HG03097 (cell line): ENCODE data around the gene MAP3K2.
"Not testable (repeated sequence)": the region's sequence is repeated elsewhere in the genome, so short reads cannot be mapped to it uniquely, and the experiment has no call there.

Experiments used
- ATAC-seq: cut with Tn5 transposase; IDR thresholded peaks from one replicate; pipeline ENCODE4 v1.9.1; 2021; ENCODE audit not compliant: unreplicated experiment, low FRiP score

The MAP3K2 gene

DNA sequence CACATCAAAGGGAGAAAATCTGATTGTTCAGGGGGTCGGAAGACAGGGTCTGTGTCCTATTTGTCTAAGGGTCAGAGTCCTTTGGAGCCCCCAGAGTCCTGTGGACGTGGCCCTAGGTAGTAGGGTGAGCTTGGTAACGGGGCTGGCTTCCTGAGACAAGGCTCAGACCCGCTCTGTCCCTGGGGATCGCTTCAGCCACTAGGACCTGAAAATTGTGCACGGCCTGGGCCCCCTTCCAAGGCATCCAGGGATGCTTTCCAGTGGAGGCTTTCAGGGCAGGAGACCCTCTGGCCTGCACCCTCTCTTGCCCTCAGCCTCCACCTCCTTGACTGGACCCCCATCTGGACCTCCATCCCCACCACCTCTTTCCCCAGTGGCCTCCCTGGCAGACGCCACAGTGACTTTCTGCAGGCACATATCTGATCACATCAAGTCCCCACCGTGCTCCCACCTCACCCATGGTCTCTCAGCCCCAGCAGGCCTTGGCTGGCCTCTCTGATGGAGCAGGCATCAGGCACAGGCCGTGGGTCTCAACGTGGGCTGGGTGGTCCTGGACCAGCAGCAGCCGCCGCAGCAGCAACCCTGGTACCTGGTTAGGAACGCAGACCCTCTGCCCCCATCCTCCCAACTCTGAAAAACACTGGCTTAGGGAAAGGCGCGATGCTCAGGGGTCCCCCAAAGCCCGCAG, 34.2 kb upstream of the MAP3K2 start:
- ATAC-seq: no peak

DNA sequence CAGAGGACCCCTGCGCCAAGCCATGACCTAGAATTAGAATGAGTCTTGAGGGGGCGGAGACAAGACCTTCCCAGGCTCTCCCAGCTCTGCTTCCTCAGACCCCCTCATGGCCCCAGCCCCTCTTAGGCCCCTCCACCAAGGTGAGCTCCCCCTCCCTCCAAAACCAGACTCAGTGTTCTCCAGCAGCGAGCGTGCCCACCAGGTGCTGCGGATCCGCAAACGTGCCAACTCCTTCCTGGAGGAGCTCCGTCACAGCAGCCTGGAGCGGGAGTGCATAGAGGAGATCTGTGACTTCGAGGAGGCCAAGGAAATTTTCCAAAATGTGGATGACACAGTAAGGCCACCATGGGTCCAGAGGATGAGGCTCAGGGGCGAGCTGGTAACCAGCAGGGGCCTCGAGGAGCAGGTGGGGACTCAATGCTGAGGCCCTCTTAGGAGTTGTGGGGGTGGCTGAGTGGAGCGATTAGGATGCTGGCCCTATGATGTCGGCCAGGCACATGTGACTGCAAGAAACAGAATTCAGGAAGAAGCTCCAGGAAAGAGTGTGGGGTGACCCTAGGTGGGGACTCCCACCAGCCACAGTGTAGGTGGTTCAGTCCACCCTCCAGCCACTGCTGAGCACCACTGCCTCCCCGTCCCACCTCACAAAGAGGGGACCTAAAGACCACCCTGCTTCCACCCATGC, 33.5 kb upstream of the MAP3K2 start:
- no peak for ATAC-seq

DNA sequence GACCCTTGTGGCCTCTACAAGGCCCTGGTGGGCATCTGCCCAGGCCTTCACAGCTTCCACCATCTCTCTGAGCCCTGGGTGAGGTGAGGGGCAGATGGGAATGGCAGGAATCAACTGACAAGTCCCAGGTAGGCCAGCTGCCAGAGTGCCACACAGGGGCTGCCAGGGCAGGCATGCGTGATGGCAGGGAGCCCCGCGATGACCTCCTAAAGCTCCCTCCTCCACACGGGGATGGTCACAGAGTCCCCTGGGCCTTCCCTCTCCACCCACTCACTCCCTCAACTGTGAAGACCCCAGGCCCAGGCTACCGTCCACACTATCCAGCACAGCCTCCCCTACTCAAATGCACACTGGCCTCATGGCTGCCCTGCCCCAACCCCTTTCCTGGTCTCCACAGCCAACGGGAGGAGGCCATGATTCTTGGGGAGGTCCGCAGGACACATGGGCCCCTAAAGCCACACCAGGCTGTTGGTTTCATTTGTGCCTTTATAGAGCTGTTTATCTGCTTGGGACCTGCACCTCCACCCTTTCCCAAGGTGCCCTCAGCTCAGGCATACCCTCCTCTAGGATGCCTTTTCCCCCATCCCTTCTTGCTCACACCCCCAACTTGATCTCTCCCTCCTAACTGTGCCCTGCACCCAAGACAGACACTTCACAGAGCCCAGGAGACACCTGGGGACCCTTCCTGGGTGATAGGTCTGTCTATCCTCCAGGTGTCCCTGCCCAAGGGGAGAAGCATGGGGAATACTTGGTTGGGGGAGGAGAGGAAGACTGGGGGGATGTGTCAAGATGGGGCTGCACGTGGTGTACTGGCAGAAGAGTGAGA, 32.5 kb upstream of the MAP3K2 start:
- no peak for ATAC-seq

DNA sequence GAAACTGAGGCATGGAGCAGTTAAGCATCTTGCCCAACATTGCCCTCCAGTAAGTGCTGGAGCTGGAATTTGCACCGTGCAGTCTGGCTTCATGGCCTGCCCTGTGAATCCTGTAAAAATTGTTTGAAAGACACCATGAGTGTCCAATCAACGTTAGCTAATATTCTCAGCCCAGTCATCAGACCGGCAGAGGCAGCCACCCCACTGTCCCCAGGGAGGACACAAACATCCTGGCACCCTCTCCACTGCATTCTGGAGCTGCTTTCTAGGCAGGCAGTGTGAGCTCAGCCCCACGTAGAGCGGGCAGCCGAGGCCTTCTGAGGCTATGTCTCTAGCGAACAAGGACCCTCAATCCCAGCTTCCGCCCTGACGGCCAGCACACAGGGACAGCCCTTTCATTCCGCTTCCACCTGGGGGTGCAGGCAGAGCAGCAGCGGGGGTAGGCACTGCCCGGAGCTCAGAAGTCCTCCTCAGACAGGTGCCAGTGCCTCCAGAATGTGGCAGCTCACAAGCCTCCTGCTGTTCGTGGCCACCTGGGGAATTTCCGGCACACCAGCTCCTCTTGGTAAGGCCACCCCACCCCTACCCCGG, 31.8 kb upstream of the MAP3K2 start:
- ATAC-seq: no peak

DNA sequence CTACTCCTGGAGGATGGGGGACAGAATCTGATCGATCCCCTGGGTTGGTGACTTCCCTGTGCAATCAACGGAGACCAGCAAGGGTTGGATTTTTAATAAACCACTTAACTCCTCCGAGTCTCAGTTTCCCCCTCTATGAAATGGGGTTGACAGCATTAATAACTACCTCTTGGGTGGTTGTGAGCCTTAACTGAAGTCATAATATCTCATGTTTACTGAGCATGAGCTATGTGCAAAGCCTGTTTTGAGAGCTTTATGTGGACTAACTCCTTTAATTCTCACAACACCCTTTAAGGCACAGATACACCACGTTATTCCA, 31.3 kb upstream of the MAP3K2 start:
- ATAC-seq: no peak

DNA sequence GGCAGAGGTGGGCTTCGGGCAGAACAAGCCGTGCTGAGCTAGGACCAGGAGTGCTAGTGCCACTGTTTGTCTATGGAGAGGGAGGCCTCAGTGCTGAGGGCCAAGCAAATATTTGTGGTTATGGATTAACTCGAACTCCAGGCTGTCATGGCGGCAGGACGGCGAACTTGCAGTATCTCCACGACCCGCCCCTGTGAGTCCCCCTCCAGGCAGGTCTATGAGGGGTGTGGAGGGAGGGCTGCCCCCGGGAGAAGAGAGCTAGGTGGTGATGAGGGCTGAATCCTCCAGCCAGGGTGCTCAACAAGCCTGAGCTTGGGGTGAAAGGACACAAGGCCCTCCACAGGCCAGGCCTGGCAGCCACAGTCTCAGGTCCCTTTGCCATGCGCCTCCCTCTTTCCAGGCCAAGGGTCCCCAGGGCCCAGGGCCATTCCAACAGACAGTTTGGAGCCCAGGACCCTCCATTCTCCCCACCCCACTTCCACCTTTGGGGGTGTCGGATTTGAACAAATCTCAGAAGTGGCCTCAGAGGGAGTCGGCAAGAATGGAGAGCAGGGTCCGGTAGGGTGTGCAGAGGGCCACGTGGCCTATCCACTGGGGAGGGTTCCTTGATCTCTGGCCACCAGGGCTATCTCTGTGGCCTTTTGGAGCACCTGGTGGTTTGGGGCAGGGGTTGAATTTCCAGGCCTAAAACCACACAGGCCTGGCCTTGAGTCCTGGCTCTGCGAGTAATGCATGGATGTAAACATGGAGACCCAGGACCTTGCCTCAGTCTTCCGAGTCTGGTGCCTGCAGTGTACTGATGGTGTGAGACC, 30.7 kb upstream of the MAP3K2 start, which contains the start of gene PROC:
PROC (plus strand) TSS at position 128 of the 812 bp plus-strand sequence. CDS start 1,516 bp downstream, outside the sequence.
- ATAC-seq: no peak

DNA sequence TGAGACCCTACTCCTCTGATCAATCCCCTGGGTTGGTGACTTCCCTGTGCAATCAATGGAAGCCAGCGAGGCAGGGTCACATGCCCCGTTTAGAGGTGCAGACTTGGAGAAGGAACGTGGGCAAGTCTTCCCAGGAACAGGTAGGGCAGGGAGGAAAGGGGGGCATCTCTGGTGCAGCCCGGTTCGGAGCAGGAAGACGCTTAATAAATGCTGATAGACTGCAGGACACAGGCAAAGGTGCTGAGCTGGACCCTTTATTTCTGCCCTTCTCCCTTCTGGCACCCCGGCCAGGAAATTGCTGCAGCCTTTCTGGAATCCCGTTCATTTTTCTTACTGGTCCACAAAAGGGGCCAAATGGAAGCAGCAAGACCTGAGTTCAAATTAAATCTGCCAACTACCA, 29.6 kb upstream of the MAP3K2 start:
- ATAC-seq: no peak

DNA sequence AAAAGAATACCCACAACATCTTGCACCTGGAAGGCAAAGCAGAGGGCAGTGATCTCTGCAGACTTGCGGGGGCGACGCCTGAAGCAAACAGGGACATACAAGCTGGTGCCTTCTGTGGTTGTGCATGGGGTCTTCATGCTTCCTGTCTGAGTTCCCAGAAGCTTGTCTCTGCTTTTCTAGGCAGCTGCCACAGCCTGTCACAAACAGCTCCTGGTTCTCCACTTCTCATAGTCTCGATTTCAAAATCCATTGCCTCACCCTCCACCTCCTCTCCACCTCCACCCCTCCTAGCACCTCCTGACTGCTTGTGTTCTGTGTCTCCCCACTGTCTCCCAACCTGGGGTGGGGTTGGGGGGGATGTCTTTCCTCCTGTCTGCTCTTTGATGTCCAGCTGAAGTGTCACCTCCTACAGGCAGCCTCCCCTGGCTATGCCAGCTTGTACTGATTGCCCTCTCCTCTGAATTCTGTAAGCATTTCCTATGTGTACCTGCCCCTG, 28.8 kb upstream of the MAP3K2 start:
- ATAC-seq: no peak

DNA sequence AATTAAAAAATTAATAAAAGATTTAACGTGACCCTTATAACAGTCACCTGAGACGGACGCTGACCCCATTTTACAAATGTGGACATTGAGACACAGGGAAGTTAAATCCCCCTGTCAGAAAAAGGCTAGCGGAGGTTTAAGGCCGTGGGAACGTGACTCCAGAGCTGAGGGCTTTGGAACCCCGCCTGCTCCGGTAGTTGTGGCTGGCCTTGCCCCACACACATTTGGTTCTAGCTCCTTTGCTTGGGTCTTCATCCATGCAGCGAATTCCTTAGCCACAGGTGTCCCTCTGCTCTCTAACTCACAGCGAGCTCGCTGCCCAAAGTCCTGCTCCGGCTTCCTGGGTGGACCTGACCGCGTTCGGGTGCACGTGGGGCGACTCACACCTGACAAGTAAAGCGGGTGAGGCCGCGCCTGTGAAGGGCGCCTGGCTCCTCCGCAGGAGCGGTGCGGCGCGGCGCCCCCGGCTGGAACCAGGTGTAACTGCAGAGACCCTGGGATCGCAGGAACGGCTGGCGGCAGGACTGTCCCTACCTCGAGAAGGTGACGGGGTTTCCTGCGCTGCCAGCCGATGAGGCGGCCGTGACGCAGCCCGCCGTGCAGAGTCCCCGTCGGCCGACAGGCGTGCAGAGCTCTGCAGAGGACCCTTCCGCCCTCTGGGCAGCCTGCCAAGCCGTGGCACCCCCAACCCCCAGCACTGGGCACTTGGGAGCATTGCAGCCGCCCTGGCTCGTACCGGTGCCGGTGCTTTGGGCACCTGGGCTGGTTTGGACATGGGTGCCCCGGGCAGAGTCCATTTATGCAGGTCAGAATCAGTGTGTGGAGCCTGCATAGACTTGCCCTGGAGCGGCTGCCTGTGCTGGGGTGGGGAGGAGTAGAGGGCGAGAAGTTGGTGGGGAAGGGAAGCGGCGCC, 28.1 kb upstream of the MAP3K2 start:
- ATAC-seq: peak; percentile 63

DNA sequence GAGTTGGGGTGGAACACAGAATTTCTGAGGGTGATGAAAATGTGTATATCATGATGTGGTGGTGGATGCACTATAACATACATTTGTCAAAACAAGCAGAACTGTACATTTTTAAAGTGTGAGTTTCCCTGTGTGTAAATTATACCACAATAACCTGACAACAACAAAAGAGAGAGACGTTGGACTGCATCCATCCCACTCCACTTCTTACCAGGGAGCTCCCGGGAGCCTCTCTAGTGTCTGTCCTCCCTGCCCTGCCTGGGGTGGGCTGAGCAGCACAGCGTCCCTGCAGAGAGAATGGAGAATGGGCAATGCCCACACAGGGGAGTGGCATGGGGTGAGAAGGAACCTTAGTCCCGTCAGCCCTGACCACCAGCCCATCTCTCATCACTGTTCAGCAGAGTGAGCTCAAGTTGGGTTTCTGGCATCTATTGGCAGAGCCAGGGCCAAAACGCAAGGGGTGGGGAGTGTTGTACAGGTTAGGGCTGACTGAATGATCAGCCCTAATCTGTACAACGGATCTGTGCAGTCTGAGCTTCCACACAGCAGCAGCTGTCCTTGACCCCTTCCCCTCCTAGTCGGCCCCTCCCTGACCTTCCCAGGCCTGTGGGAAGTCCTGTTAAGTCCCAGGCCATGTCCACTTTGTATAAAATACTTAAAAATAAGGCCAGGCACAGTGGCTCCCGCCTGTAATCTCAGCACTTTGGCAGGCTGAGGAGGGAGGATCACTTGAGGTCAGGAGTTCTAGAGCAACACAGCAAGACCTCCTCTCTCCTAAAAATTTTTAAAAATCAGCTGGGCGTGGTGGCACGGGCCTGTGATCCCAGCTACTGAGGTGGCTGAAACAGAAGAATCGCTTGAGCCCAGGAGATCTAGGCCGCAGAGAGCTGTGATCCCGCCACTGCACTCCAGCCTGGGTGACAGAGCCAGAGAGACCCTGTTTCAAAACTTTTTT, 27.1 kb upstream of the MAP3K2 start:
- no peak for ATAC-seq

DNA sequence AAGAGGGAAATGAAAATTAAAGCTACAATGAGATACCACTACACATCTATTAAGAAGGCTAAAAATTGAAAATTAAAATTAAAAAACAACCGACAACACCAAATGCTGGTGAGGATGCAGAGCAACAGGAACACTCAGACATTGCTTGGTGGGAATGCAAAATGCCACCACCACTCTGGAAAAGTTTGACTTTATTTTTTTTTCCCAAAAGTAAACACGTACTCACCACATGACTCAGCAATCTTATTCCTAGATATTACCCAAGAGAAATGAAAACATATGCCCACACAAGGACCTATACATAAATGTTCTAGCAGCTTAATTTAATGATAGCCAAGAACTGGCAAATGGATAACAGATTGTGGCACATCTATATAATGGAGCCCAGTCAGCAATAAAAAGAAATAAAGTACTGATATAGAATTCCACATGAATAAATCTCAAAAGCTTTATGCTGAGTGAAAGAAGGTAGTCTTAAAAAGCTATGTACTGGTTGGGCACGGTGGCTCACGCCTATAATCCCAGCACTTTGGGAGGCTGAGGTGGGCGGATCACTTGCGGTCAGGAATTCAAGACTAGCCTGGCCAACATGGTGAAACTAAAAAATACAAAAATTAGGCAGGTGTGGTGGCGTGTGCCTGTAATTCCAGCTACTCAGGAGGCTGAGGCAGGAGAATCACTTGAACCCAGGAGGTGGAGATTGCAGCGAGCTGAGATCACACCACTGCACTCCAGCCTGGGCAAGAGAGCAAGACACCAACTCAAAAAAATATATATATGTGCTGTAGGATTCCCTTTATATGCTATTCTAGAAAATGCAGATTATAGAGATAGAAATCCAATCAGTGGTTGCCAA, 26.2 kb upstream of the MAP3K2 start:
- ATAC-seq: no peak

DNA sequence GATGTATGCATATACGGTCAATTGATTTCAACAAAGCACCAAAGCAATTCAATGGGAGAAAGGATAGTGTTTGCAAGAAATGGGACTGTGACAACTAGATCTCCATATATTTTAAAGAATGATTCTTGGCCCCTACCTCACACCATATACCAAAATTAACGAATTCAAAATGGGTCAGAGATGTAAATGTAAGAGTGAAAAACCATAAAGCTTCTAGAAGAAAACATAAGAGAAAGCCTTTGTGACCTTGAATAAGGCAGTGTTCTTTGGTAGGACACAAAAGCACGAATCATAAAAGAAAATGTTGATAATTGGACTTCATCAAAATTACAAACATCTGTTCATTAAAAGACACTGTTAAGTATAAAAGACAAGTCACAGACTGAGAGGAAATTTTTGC, 25.4 kb upstream of the MAP3K2 start:
- no peak for ATAC-seq

DNA sequence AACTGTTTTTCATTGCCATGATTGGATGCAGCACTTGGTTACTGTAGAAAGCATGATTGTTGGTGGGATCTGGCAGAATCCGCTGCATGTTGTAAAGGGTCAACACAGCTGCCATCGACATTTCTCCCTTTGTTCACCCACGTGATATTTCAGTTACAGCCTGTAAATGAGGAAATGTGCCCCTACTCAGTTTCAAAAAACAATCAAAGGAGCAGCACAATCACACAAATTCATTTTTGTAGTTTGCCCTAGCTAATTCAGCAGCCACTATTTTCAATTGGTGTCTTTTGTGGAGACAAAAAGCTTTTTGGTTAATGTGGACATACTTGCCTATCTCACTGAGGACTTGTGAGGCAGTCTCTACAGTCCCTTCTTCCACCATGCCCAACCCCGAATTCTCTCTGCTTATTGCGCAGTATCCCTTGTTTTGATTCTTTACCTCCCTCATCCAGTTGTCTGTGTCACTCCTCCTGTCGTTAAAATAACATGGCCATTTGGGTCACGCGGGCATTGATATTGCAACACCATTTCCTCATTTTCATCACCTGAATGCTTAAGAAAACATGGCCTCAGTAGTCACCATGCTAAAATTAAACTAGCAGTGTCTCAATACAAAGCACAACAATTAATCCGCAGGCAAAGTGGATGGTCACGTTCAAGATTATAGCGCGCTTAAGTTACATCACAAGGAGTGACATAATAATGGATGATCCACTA, 24.0 kb upstream of the MAP3K2 start:
- ATAC-seq: no peak

DNA sequence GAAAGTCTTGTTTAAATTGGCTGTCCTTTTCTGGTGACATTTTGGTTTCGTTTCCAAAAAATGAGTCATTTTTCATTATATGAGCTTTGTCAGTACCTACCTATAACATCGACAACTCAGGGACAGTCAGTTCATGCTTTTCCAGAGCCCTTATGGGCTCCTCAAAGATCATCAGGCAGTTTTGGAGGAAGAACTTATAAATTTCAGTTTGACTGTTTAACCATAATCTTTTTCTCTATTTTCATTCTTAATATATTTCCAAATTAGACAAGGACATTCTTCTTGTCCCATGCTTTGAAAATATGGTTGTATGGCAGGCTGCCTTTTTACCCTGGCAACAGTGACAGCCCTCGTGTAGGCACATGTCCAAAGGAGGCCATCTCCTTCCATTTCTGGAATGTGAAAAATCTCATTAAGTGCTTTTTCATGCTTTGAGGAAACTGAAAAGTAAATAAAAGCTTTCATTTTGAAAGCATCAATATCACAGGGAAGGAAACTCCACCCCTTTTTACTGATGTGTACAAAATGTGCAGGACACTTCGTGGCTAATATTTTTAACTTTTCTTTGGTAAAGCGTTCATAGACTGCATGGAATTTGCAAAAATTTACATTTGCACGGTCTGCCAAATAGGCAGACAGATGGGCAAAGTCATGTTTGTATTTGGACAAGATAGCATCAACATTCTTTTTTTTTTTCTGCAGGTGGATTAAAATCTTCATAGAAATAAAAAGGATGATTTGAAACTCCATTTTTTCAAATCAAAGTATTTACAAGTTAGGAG, 23.3 kb upstream of the MAP3K2 start:
- no peak for ATAC-seq

DNA sequence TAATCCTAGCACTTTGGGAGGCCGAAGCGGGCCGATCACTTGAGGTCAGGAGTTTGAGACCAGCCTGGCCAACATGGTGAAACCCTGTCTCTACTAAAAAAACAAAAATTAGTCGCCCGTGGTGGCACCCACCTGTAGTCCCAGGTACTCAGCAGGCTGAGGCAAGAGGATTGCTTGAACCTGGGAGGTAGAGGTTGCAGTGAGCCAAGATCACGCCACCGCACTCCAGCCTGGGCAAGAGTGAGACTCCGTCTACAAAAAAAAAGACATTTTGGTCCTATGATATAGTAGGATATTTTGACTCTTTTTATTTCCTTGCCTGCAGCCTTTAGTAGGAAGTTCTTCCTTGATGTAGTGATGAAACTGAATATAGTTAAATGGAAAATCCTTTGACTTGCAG, 21.9 kb upstream of the MAP3K2 start:
- not testable (repeated sequence) for ATAC-seq

DNA sequence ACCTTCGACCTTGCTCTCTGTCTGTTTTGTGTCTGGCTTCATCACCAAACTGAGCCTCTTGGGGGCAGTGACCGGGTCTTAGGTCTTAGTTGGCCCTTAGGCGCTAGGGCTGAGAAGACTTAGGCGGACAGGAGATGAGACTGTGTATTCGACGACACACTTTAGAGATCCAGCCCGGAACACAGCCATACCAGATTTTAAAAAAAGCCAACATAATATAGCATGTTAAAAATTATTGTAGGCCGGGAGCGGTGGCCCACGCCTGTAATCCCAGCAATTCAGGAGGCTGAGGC, 21.0 kb upstream of the MAP3K2 start:
- no peak for ATAC-seq
